LHCN-M2 (cell line): ENCODE results near the gene FCHSD1. TPM values are rescaled to one million over a fixed set of nuclear protein-coding genes. Genes with fewer than 3 reads are reported as not detected.

ENCODE experiments used
- DNase-seq: peaks from one replicate; pipeline ENCODE4 v3.0.0-alpha.2; 2012; ENCODE audit warnings: low read depth
- total RNA-seq: library from RNA; depleted of rRNA; stranded (reverse); fragments of >200 nt; gene quantifications from 2 replicates; pipeline ENCODE4 v1.2.3, GENCODE V29; 2014

The FCHSD1 gene
- total RNA-seq, 1 experiment from 2014 or later, result 10.1 TPM

DNA sequence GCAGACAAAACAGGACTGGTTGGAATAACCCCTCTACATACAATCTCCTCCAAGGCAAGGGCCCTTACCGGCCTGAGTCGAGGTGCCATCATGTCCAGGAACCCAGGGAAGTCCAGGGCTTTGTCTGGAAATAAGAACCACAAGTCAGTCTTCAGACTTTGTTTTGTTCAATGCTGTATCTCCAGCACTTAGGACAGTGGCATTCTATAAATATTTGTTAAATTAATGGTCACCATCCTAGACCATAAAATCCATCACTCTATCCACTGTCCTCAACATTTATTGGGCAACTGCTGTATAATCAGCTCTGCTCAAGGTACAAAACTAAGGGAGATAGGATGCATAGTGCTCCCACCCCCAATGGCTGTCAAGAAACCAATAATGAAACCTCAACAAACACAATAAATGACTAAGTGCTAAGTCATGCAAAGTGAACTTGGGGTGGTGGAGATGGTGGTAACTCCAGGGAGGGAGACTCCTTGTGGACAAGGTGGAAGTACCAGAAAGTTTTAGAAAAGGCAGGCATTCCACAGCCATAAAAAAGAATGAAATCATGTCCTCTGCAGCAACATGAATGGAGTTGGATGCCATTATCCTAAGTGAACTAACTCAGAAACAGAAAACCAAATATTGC, 9.5 kb downstream of the FCHSD1 start:
- DNase-seq, result peak; percentile 79

DNA sequence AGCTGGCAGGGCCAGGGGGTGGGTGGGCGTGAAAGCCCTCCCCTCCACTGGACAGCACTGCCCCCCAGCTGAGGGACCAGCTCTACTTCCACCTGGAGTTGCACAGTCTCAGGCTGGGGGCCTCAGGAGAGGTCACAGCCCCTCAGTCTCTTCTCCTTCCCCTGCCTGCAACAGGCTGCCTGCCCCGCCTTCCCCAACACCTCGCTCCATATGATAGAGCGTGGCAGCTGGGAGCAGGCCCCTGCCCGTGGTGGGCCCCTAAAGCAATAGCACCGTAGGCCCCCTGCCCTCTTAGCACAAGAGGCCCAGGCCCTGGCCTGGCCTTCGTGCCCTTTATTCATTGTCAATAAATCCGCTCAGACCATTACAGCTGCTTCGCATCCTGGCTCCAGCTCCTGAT, 10.5 kb downstream of the FCHSD1 start:
- DNase-seq, result no peak

DNA sequence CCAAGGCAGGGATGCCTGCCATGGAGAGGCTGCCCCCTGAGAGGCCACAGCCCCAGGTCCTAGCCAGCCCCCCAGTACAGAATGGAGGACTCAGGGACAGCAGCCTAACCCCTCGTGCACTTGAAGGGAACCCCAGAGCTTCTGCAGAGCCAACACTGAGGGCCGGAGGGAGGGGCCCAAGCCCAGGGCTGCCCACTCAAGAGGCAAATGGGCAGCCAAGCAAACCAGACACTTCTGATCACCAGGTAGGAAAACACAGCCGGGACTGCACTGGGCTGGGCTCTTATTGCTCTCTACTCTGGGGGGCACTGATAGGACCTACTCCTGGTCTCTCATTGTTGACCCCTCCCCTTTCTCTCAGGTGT, 11.2 kb downstream of the FCHSD1 start:
- no peak for DNase-seq

DNA sequence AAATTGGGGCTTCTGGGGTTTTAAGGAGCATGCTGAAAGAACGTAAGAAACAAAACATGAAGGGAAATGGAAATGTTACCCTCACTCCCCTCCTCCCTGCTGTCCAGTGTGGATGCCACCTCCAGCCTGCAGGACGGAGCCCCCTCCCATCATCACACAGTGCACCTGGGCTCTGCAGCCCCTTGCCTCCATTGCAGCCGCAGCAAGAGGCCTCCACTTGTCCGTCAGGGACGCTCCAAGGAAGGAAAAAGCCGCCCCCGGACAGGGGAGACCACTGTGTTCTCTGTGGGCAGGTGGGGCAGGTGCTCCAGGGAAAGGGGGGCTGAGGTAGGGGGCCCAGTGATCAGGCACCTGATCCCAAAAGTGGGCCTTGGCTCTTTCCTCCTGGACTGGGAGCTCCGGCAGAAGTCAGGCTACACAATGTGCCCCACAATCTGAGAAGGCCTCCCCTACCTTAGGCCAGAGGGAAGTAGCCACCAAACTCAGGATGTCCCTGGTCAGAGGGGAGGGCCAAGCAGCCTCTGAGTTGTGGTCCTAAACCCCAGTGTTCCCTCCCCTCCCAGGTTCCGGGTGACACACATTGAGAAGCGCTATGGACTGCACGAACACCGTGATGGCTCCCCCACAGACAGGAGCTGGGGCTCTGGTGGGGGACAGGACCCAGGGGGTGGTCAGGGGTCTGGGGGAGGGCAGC, 11.7 kb downstream of the FCHSD1 start:
- no peak for DNase-seq

GRCh38 chr5:141638771-141639170, 12.4 kb downstream of the FCHSD1 start:
- no peak for DNase-seq

GRCh38 chr5:141637767-141638419, 13.3 kb downstream of the FCHSD1 start:
- DNase-seq, result peak; percentile 32

GRCh38 chr5:141637123-141637766, 14.0 kb downstream of the FCHSD1 start:
- no peak for DNase-seq

- DNase-seq, result peak; percentile 87
These were observed 14.7 kb downstream of the FCHSD1 start, which contains the start of the genes HDAC3 and RELL2 for GRCh38 chr5:141636413-141637122. Gene HDAC3, minus strand, starts transcription at chr5:141636849. Its CDS starts 59 bp downstream, at chr5:141636790. Gene RELL2, plus strand, starts transcription at chr5:141636997. Its CDS starts 1,229 bp downstream, at chr5:141638226.

GRCh38 chr5:141636106-141636412, 15.2 kb downstream of the FCHSD1 start:
- no peak for DNase-seq

DNA sequence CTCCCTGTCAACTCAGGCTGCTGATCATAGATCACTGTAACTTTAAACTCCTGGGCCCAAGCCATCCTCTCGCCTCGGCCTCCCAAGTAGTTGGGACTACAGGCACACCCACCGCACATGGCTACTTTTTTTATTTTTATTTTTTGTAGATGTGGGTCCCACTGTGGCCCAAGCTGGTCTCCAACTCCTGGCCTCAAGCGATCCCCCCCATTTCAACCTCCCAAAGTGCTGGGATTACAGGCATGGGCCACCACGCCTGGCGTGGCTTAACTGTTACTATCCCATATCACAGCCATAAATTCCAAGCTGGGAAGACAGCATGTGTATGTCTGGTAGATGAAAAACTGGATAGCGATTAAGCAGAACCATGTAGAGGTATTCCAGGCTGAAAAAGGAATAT, 15.6 kb downstream of the FCHSD1 start:
- no peak for DNase-seq

- no peak for DNase-seq
These were observed 16.5 kb downstream of the FCHSD1 start for GRCh38 chr5:141634720-141635119.

DNA sequence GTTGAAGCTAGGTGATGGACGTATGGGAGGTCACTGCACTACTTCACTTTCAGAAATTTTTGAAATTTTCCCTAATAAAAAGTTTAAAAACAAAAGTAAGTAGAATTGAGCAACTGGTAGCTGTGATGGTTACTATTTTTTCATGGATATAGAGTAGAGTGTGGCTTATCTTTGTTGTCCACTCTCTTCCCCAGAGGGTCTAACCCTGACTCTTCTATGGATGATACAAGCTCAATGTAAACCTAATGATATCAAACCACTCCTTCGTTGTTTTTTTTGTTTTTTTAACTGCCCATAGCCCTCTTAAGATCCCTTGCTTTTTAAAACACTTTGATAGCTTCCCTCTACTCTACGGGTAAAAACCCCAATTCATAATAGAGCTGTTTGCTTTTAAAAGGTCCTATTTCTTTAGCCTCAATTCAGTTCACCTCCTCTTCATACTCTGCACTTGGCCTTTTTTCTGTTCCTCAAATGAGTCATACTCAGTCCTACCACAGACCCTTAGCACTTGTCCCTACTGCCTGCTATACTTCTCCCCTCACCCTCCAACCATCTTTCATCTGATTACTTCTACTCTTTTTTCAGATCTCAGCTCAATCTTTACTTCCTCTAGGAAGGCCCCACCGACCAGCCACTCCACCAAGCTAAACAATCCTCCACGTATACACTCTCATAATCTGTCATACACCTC, 17.2 kb downstream of the FCHSD1 start:
- DNase-seq, result no peak

DNA sequence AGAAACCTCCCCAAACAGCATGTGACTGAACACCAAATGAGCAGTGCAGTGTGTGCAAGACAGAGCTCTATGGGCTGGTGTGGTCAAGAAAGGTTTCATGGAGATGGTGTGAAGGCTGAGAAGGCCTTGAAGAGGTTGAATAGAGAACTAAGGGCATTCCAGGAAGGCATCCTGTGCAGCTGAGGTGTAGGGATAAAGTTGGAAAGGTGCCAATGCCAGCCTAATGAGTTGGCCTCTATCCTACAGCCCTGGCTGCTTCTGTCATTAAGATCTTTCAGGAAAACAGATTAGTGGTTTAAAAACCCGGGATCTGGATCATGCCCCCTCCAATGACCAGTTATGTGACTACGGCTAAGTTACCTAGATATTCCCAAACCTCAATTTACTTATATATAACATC, 18.6 kb downstream of the FCHSD1 start:
- no peak for DNase-seq

DNA sequence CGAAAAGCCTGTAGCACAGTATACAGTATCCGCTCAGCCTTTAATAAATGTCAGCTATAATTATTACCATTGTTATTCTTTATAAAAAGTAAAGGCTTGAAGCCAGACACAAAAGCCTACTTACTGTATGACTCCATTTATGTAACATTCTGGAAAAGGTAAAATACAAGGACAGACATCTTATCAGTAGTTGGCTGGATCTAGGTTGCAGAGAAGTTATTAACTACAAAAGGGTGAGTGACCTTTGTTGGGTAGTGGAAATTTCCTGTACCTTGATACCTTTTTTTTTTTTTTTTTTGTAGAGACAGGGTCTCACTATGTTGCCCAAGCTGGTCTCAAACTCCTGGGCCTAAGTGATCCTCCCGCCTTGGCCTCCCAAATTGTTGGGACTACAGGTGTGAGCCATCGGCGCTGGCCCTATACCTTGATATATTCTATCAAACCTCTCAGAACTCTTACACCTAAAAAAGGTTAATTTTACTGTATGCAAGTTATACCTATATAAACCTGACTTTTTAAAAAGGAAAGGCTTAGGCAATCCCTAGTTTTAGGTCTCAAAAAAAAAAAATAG, 20.6 kb downstream of the FCHSD1 start:
- DNase-seq, result no peak

GRCh38 chr5:141628175-141628788, 22.9 kb downstream of the FCHSD1 start:
- no peak for DNase-seq

DNA sequence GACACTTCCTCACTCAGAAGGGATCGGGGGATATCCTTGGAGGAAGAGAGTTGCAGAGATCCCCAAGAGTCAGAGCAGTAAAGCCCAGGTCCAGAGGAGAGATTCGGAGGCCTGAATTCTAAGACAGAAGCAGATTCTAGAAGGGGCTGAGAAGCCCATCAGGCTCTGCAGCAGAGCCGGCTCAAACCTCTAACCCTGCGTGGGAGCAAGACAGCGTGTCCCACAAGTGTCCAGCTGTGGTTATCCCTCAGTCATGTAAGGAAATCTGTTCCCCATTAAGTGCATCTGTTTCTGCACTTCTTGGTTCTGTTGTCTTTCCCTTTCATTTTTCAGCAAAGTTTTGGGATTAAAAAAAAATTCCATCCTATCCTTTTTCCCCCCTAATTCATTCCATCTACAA, 27.6 kb downstream of the FCHSD1 start:
- DNase-seq, result peak; percentile 10

DNA sequence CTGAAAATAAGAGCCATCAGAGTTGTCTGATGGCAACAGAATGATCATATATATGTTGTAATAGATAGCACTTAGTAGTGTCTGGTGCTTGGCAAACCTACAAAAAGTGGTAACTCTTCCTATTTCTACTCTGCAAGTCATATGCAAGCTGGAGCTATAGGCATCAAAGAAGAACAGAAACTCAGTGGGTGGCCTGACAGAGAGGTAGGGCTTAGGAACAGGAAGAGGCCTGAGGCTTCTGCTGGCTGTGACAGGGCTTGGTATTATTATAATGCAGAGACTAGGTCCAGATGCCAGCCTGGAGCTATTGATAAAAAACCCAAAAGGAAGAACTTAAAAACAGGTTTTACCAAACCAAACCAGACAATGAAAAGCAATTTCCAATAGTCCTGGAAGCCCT, 28.0 kb downstream of the FCHSD1 start:
- no peak for DNase-seq

DNA sequence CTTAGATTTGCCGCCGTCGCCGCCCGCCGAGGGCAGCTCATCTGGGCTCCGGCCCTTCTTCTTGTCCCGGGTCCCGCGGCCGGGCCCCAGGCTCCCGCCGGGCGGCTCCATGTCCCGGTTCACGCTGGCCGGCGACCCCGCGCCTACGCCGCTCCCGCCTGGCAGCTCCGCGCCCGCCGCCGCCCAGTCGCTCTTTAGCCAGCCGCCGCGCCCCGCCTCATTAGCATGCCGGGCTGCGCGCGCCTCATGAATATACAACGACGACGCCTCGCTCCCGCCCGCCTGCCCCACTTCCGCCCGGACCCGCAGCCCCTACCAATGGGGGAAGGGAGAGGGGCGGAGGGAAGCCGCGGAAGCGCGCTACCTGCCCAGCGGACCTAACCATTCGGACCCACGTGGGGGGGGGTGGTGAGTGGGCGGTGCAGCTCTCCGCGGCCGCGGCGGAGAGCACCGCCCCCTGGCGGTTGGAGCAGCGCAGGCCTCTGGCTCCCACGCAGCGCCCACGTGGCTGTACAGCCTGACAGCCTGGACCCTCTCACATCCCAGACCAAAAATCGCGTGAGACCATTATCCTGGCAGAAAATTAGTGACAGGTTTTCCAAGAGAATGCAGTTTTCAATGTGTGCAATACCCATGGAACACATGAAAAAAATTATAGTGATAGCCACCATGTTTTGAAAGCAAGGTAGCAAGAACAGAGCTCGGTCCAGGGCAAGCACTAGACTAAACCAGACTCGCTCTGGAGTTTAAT, 32.2 kb downstream of the FCHSD1 start, which contains the start of gene DIAPH1:
Gene DIAPH1, minus strand, starts transcription at position 197 of the 751 bp plus-strand sequence. Its CDS starts 86 bp downstream, at position 111.
- peak; percentile 94 for DNase-seq

- DNase-seq, result peak; percentile 27
These were observed 33.0 kb downstream of the FCHSD1 start for GRCh38 chr5:141618030-141618803.
